H1 (cell line): ENCODE results near the gene PRRG4. TPM values are rescaled to one million over a fixed set of nuclear protein-coding genes. Genes with fewer than 3 reads are reported as not detected.
A peak's percentile ranks its signal among the peaks of the same experiment; 100 is the strongest.

Source experiments
- CTCF ChIA-PET: fragments of 300-600 bp; sonication (Branson Sonifier 250); formaldehyde crosslinking; loops from one replicate; lab custom pipeline; 2021; ENCODE audit not compliant: partially characterized antibody; lab: Charles Lee
- POLR2A ChIA-PET: fragments of 300-600 bp; sonication (Branson Sonifier 250); formaldehyde crosslinking; loops from one replicate; lab custom pipeline; 2021; ENCODE audit warnings: inconsistent platforms; ENCODE audit not compliant: partially characterized antibody; lab: Charles Lee
- DNase-seq, 2 experiments: peaks; one replicate each; pipeline versions ENCODE4 v3.0.0 to v3.0.0-alpha.2; 2010 to 2022; ENCODE audit warnings: low spot score in 2 of 2, low read depth in 1 of 2, mixed read lengths in 1 of 2
- FAIRE-seq: peaks from 2 replicates; lab custom pipeline; 2011; peaks lifted over from hg19 to GRCh38; lab: Jason Lieb, UNC
- H2AFZ ChIP-seq: 2 replicates; pipeline ENCODE4 v1.8.1; 2012; ENCODE audit warnings: low read length, inconsistent platforms
- H2AK5ac ChIP-seq: 2 replicates; pipeline ENCODE4 v1.6.1; 2013; ENCODE audit warnings: low read depth, low read length
- H2BK120ac ChIP-seq: replicated peaks from 2 replicates; pipeline ENCODE3; 2013; ENCODE audit warnings: low read depth, low read length, inconsistent platforms
- H2BK12ac ChIP-seq: 2 replicates; pipeline ENCODE4 v1.6.1; 2013; ENCODE audit warnings: low read depth, low read length
- H2BK15ac ChIP-seq: 2 replicates; pipeline ENCODE4 v1.6.1; 2013; ENCODE audit warnings: low read length
- H2BK20ac ChIP-seq: 2 replicates; pipeline ENCODE4 v1.6.1; 2013; ENCODE audit warnings: low read length
- H2BK5ac ChIP-seq: 2 replicates; pipeline ENCODE4 v1.6.1; 2013; ENCODE audit warnings: low read depth, low read length
- H3K14ac ChIP-seq: 2 replicates; pipeline ENCODE4 v1.6.1; 2013; ENCODE audit warnings: inconsistent platforms; ENCODE audit not compliant: insufficient read length
- H3K18ac ChIP-seq: 2 replicates; pipeline ENCODE4 v1.6.1; 2013; ENCODE audit warnings: low read length; ENCODE audit errors: extremely low read depth
- H3K23ac ChIP-seq: 2 replicates; pipeline ENCODE4 v1.6.1; 2013; ENCODE audit warnings: inconsistent platforms; ENCODE audit not compliant: insufficient read length
- H3K23me2 ChIP-seq: 2 replicates; pipeline ENCODE4 v1.6.1; 2013; ENCODE audit warnings: low read depth, low read length
- H3K27ac ChIP-seq: 2 replicates; pipeline ENCODE4 v1.6.1; 2011; ENCODE audit warnings: low read depth, low read length, inconsistent platforms
- H3K27me3 ChIP-seq, 4 experiments: replicated peaks in 1 of 4; 1 replicate in 1 of 4; 2 replicates in 3 of 4; pipeline versions ENCODE4 v1.6.1 to v1.8.1; 2011 to 2013; ENCODE audit warnings: low read length in 3 of 4, mild to moderate bottlenecking in 3 of 4, inconsistent platforms in 2 of 4, mixed read lengths in 2 of 4, moderate library complexity in 1 of 4; ENCODE audit not compliant: control insufficient read depth in 3 of 4, insufficient read depth in 3 of 4; ENCODE audit errors: extremely low read depth in 1 of 4
- H3K36me3 ChIP-seq, 4 experiments: 2 replicates each; pipeline versions ENCODE4 v1.6.1 to v1.8.1; 2011 to 2013; ENCODE audit warnings: mild to moderate bottlenecking in 4 of 4, low read length in 3 of 4, moderate library complexity in 2 of 4, control low read depth in 1 of 4, inconsistent platforms in 1 of 4; ENCODE audit not compliant: insufficient read depth in 4 of 4, control insufficient read depth in 2 of 4
- H3K4ac ChIP-seq: replicated peaks from 2 replicates; pipeline ENCODE3; 2013; ENCODE audit warnings: low read length, low read depth, mixed read lengths, inconsistent platforms; ENCODE audit not compliant: insufficient read length
- H3K4me1 ChIP-seq, 4 experiments: replicated peaks in 1 of 4; 1 replicate in 1 of 4; 2 replicates in 3 of 4; pipeline versions ENCODE4 v1.6.1 to v1.8.1; 2011 to 2013; ENCODE audit warnings: low read length in 3 of 4, inconsistent platforms in 2 of 4, mixed read lengths in 1 of 4; ENCODE audit not compliant: insufficient read depth in 4 of 4, control insufficient read depth in 3 of 4
- H3K4me2 ChIP-seq, 2 experiments: 2 replicates each; pipeline versions ENCODE4 v1.6.1 to v1.8.1; 2011 to 2013; ENCODE audit warnings: low read depth in 2 of 2, low read length in 2 of 2, control low read depth in 1 of 2, inconsistent platforms in 1 of 2, mild to moderate bottlenecking in 1 of 2; ENCODE audit not compliant: insufficient read depth in 1 of 2
- H3K4me3 ChIP-seq, 4 experiments: fragments of 200-600, 300-600 bp in 1 of 4; sonication (generic), shearing (Covaris generic), sonication (Bioruptor Twin) in 1 of 4; 2 replicates each; pipeline versions ENCODE4 v1.5.1 to v1.8.1; 2011 to 2016; ENCODE audit warnings: low read length in 4 of 4, low read depth in 3 of 4, control low read depth in 2 of 4, inconsistent platforms in 2 of 4, mild to moderate bottlenecking in 2 of 4, mixed read lengths in 1 of 4, moderate library complexity in 1 of 4; ENCODE audit not compliant: insufficient read depth in 2 of 4; ENCODE audit errors: extremely low read depth in 1 of 4
- H3K56ac ChIP-seq: replicated peaks from 2 replicates; pipeline ENCODE3; 2013; ENCODE audit warnings: low read depth, mild to moderate bottlenecking, mixed read lengths, low read length, inconsistent platforms; ENCODE audit not compliant: insufficient read length
- H3K79me1 ChIP-seq: 2 replicates; pipeline ENCODE4 v1.6.1; 2013; ENCODE audit warnings: low read depth, low read length, control low read depth
- H3K79me2 ChIP-seq, 2 experiments: 2 replicates each; pipeline versions ENCODE4 v1.6.1 to v1.8.1; 2012 to 2013; ENCODE audit warnings: low read length in 2 of 2, mild to moderate bottlenecking in 2 of 2, inconsistent platforms in 1 of 2; ENCODE audit not compliant: insufficient read depth in 2 of 2, control insufficient read depth in 1 of 2
- H3K9ac ChIP-seq, 4 experiments: replicated peaks in 1 of 4; 1 replicate in 1 of 4; 2 replicates in 3 of 4; pipeline versions ENCODE4 v1.6.1 to v1.8.1; 2011 to 2013; ENCODE audit warnings: low read depth in 3 of 4, low read length in 3 of 4, control low read depth in 2 of 4, mild to moderate bottlenecking in 2 of 4, moderate library complexity in 2 of 4, inconsistent platforms in 1 of 4; ENCODE audit errors: extremely low read depth in 1 of 4
- H3K9me3 ChIP-seq, 2 experiments: 2 replicates each; pipeline versions ENCODE4 v1.6.1 to v1.8.1; 2012 to 2013; ENCODE audit warnings: mild to moderate bottlenecking in 2 of 2, moderate library complexity in 2 of 2, control low read depth in 1 of 2, inconsistent platforms in 1 of 2, low read depth in 1 of 2, low read length in 1 of 2, mixed read lengths in 1 of 2; ENCODE audit not compliant: insufficient read depth in 2 of 2
- H4K20me1 ChIP-seq, 2 experiments: replicated peaks in 1 of 2; 2 replicates each; pipeline versions ENCODE3 to v1.8.1; 2011 to 2013; ENCODE audit warnings: inconsistent platforms in 2 of 2, low read length in 2 of 2, mild to moderate bottlenecking in 1 of 2; ENCODE audit not compliant: insufficient read depth in 2 of 2, control insufficient read depth in 1 of 2
- H4K5ac ChIP-seq: 2 replicates; pipeline ENCODE4 v1.6.1; 2013; ENCODE audit warnings: low read length, low read depth, mixed read lengths, inconsistent platforms; ENCODE audit not compliant: insufficient read length
- H4K8ac ChIP-seq: 2 replicates; pipeline ENCODE4 v1.8.0; 2013; ENCODE audit warnings: mild to moderate bottlenecking, moderate library complexity, low read length, inconsistent platforms; ENCODE audit not compliant: insufficient read depth; ENCODE audit errors: extremely low read depth
- H4K91ac ChIP-seq: replicated peaks from 2 replicates; pipeline ENCODE3; 2013; ENCODE audit warnings: low read length, mixed read lengths, inconsistent platforms; ENCODE audit not compliant: insufficient read length
- BCL11A ChIP-seq, 2 experiments: IDR thresholded peaks; one replicate each; pipeline ENCODE4 v1.6.1; 2011; ENCODE audit warnings: low read depth in 2 of 2, low read length in 2 of 2, mild to moderate bottlenecking in 2 of 2
- BRCA1 ChIP-seq: IDR thresholded peaks from 2 replicates; pipeline ENCODE4 v1.6.1; 2012; ENCODE audit warnings: low read depth, low read length, improper control_type of control experiment
- CHD1 ChIP-seq: IDR thresholded peaks from 2 replicates; pipeline ENCODE4 v1.6.1; 2012; ENCODE audit warnings: low read depth, low read length, improper control_type of control experiment
- EP300 ChIP-seq, 2 experiments: IDR thresholded peaks; 1 replicate in 1 of 2; 2 replicates in 1 of 2; pipeline ENCODE4 v1.6.1; 2011 to 2012; ENCODE audit warnings: low read depth in 2 of 2, low read length in 2 of 2, mild to moderate bottlenecking in 2 of 2, borderline replicate concordance in 1 of 2, inconsistent platforms in 1 of 2, moderate library complexity in 1 of 2
- RNF2 ChIP-seq: fragments of 200-900, 300-1000 bp; sonication (generic); IDR thresholded peaks from 2 replicates; pipeline ENCODE4 v1.7.1; 2016; ENCODE audit warnings: borderline replicate concordance, low read depth, mild to moderate bottlenecking, antibody characterized with exemption, low read length; ENCODE audit not compliant: poor library complexity, severe bottlenecking; ENCODE audit errors: missing control alignments
- RXRA ChIP-seq: IDR thresholded peaks from 2 replicates; pipeline ENCODE4 v1.6.1; 2011; ENCODE audit warnings: low read depth, mild to moderate bottlenecking, low read length, moderate library complexity; ENCODE audit not compliant: insufficient read depth
- SIN3A ChIP-seq, 2 experiments: IDR thresholded peaks in 1 of 2; conservative IDR thresholded peaks in 1 of 2; 2 replicates each; pipeline ENCODE4 v1.6.1; 2011 to 2012; ENCODE audit warnings: low read length in 2 of 2, improper control_type of control experiment in 1 of 2, low read depth in 1 of 2, mild to moderate bottlenecking in 1 of 2
- SP2 ChIP-seq: IDR thresholded peaks from 2 replicates; pipeline ENCODE4 v1.6.1; 2012; ENCODE audit warnings: mild to moderate bottlenecking, low read length, inconsistent platforms
- SRF ChIP-seq: IDR thresholded peaks from 2 replicates; pipeline ENCODE4 v1.6.1; 2011; ENCODE audit warnings: mild to moderate bottlenecking, low read depth, low read length, moderate library complexity
- TAF1 ChIP-seq: IDR thresholded peaks from 2 replicates; pipeline ENCODE4 v1.6.1; 2011; ENCODE audit warnings: mild to moderate bottlenecking, low read depth, low read length
- TBP ChIP-seq: IDR thresholded peaks from 2 replicates; pipeline ENCODE4 v1.6.1; 2011; ENCODE audit warnings: low read depth, low read length, improper control_type of control experiment
- polyA plus RNA-seq, 7 experiments: library from polyadenylated mRNA; depleted of rRNA in 3 of 7; stranded (reverse) in 5 of 7; unstranded in 2 of 7; fragments of >200 nt in 5 of 7; fragments of 200-250 nt in 2 of 7; gene quantifications; 1 replicate in 5 of 7; 2 replicates in 1 of 7; 4 replicates in 1 of 7; pipeline versions ENCODE4 v1.2.1 to v1.2.3, GENCODE V29; 2011 to 2013; ENCODE audit warnings: missing spikeins in 2 of 7, mixed read lengths in 2 of 7
- total RNA-seq: library from RNA; stranded (reverse); fragmentation: NEBNext Ultra II Directional; extraction: Animal tissue kit (Norgen Biotek cat#: 25700); gene quantifications from 2 replicates; pipeline ENCODE4 v1.2.1, GENCODE V29; 2021
- TF ChIP-seq, protein P1 (sequence below), 3 experiments: IDR thresholded peaks; 1 replicate in 2 of 3; 2 replicates in 1 of 3; pipeline versions ENCODE4 v1.5.1 to v1.6.1; 2011; ENCODE audit warnings: low read length in 3 of 3, mild to moderate bottlenecking in 3 of 3, inconsistent platforms in 2 of 3, low read depth in 1 of 3, moderate library complexity in 1 of 3; ENCODE audit not compliant: insufficient read depth in 1 of 3; ENCODE audit errors: control extremely low read depth in 1 of 3

Gene PRRG4
- total and polyA plus RNA-seq, 2 of the 8 experiments (the other 6 are each of a cell fraction or from before 2014, with no cell fraction given) = 0.65 to 1.7 TPM

DNA sequence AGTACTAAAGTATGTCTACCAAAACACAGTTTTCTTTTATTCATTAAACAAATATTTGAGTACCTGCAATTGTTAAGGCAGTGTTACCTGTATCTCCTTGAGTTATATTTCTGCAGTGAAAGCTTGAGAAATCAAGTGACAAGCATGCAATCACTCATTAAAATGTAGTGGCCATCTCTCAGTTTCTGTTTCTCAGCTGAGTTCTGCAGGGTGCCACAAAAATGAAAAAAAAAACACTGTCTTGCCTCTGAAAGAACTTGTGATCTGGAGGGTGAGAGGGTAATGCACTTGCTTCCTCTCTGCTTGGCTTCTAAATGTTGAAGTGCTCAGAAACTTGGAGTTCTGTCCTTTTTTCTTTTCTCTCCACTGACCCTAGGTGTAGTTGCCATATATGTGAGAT lies 69.7 kb downstream of the PRRG4 start:
- Histone ChIP-seq H3K18ac (no peak overlapping the region), H2AFZ (no peak overlapping the region), H3K4me3 (no peak overlapping the region), H3K9me3 (no peaks in the 10 kb centered on the region), H4K91ac (no peak overlapping the region), H3K27ac (no peak overlapping the region), H3K27me3 (no peaks in the 10 kb centered on the region), H4K20me1 (peaks cover 33 to 47% of the 10 kb centered on the region in 2 experiments), H2BK12ac (no peak overlapping the region), H3K56ac (no peak overlapping the region), H3K79me2 (peaks cover 84 to 100% of the 10 kb centered on the region in 2 experiments), H2BK120ac (no peak overlapping the region), H3K4me2 (no peak overlapping the region), H4K8ac (no peak overlapping the region), H3K36me3 (peaks cover 0 to 41% (median 3%) of the 10 kb centered on the region in 4 experiments; a peak in 4 of 8 replicates), H2BK15ac (no peak overlapping the region), H3K14ac (no peak overlapping the region), H4K5ac (no peak overlapping the region), H2BK20ac (no peak overlapping the region), H2AK5ac (no peak overlapping the region), H3K23me2 (no peaks in the 10 kb centered on the region), H3K4me1 (peaks cover 2 to 19% (median 14%) of the 10 kb centered on the region in 4 experiments), H3K4ac (no peak overlapping the region), H3K79me1 (peaks cover 12% of the 10 kb centered on the region), H2BK5ac (no peak overlapping the region), H3K23ac (no peak overlapping the region), H3K9ac (no peak overlapping the region)
- FAIRE-seq (no peak), DNase-seq (peak in 1 of 2 experiments; percentile 13)
- ChIA-PET POLR2A (no interaction called here), CTCF (no interaction called here)
- TF ChIP-seq RXRA (no peak), BRCA1 (no peak), EP300 (IDR thresholded peaks at IDR 0.05; ENCODE audit: borderline replicate concordance in 1 of 2, low read depth in 2 of 2, low read length in 2 of 2) (no peak), TBP (no peak), RNF2 (no peak), SP2 (no peak), SRF (no peak), TAF1 (no peak), CHD1 (no peak), BCL11A (IDR thresholded peaks at IDR 0.05; ENCODE audit: low read depth in 2 of 2, low read length in 2 of 2) (no peak), SIN3A (conservative IDR thresholded peaks at IDR 0.05 in 1 of 2, IDR thresholded peaks at IDR 0.05 in 1 of 2; ENCODE audit: low read depth in 1 of 2, low read length in 2 of 2) (no peak)
- TF ChIP-seq, protein P1, sequence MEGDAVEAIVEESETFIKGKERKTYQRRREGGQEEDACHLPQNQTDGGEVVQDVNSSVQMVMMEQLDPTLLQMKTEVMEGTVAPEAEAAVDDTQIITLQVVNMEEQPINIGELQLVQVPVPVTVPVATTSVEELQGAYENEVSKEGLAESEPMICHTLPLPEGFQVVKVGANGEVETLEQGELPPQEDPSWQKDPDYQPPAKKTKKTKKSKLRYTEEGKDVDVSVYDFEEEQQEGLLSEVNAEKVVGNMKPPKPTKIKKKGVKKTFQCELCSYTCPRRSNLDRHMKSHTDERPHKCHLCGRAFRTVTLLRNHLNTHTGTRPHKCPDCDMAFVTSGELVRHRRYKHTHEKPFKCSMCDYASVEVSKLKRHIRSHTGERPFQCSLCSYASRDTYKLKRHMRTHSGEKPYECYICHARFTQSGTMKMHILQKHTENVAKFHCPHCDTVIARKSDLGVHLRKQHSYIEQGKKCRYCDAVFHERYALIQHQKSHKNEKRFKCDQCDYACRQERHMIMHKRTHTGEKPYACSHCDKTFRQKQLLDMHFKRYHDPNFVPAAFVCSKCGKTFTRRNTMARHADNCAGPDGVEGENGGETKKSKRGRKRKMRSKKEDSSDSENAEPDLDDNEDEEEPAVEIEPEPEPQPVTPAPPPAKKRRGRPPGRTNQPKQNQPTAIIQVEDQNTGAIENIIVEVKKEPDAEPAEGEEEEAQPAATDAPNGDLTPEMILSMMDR (IDR thresholded peaks at IDR 0.05; ENCODE audit: control extremely low read depth in 1 of 3, insufficient read depth in 1 of 3, low read depth in 1 of 3, low read length in 3 of 3) = no peak
